ENCODE data around the gene ITSN1. TPM values are rescaled to one million over a fixed set of nuclear protein-coding genes. Genes with fewer than 3 reads are reported as not detected.
"Not testable (repeated sequence)": the region's sequence is repeated elsewhere in the genome, so short reads cannot be mapped to it uniquely, and the experiment has no call there.

The ITSN1 gene
- total RNA-seq, 4 donors from 2014 or later: 29.6 to 42.2 (median 41.1) TPM

DNA sequence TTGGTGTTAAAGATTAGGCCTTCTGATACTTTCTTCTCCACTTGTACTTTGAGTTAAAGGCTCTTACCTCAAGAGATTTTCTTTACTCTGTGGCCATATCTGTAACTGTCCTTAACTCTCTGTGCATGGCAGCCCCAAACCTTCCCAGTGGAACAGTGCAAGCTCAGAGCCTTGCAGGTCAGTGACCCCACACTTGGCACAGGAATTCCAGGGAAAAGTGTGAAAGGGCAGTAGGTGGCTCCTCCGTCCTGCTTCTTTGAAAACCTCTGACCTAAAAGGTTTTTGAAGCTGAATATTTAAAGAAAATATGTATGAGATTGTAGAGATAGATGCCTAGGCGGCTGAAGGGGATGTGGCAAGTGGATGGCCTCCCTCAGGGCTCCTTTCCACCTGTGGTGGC lies 26.3 kb downstream of the ITSN1 start:
- TF ChIP-seq, protein P1, sequence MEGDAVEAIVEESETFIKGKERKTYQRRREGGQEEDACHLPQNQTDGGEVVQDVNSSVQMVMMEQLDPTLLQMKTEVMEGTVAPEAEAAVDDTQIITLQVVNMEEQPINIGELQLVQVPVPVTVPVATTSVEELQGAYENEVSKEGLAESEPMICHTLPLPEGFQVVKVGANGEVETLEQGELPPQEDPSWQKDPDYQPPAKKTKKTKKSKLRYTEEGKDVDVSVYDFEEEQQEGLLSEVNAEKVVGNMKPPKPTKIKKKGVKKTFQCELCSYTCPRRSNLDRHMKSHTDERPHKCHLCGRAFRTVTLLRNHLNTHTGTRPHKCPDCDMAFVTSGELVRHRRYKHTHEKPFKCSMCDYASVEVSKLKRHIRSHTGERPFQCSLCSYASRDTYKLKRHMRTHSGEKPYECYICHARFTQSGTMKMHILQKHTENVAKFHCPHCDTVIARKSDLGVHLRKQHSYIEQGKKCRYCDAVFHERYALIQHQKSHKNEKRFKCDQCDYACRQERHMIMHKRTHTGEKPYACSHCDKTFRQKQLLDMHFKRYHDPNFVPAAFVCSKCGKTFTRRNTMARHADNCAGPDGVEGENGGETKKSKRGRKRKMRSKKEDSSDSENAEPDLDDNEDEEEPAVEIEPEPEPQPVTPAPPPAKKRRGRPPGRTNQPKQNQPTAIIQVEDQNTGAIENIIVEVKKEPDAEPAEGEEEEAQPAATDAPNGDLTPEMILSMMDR (IDR thresholded peaks at IDR 0.05): no peak
- TF ChIP-seq POLR2A (IDR thresholded peaks at IDR 0.05): no peak
- Histone ChIP-seq H3K4me1 (peaks cover 0 to 7% of the 10 kb centered on the region in 2 donors), H3K27me3 (no peaks in the 10 kb centered on the region), H3K4me3 (replicated peaks in 1 of 3) (no peak overlapping the region), H3K27ac (no peak overlapping the region), H3K36me3 (no peaks in the 10 kb centered on the region), H3K9me3 (no peaks in the 10 kb centered on the region)
- WGBS, 2 donors: 90 to 99% methylated on average over 2 of the region's 2 CpGs
- intact Hi-C loops (cut with DNase I): no loop called here
- DNase-seq: no peak

DNA sequence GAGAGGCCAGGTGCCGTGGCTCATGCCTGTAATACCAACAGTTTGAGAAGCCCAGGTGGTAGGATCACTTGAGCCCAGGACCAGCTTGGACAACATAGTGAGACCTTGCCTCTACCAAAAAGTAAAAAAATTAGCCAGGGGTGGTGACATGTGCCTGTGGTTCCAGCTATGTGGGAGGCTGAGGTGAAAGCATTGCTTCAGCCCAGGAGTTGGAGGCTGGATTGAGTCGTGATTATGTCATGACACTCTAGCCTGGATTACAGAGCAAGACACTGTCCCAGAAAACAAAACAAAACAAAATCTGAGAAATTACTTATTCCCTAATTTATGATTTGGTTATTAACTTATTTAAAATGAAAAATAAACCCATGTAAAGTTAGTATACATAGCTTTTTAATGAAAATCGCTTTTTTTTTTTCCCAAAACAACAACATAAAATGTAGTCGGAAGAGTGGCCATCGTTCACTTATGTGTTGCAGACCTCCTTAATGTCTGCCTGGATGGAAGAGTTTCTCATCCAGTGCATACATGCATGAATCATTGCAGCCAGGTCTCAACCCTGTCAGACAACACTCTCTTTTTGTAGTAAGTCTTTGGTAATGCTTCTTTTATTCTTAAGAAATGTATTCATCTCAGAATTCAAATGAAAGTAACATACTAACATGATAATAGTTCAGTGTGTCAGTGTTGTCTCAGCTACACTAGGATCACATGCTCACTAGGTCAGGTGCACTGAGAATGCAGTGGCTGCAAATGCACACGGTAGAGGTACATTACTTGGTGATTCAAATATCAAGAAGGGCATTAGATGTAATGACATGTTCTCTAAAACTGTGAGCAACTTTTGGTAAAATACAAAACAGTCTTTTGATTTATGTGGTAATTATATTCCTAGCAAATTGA lies 28.0 kb downstream of the ITSN1 start:
- intact Hi-C loops (cut with DNase I): no loop called here
- 88 to 91% methylated on average over 6 of the region's 6 CpGs for WGBS, 2 donors

DNA sequence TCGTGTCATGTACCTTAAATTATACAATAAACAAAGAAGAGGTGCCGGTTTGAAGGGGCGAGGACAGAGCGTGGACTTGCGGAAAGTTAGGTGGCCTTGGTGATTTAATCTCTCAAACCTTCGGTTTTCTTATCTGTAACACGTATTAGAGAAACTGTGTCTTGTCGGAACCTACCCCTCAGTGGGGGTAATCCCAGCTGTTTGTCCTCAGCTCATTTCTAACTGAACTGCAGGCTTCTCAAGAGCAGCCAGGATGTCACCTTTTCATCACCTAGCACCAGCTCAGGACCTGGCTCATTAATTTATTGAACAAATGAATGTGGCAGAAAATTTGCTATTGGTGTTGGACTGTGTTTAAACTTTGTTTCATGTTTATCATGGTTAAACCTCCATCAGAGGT lies 31.2 kb downstream of the ITSN1 start:
- H3K27me3 ChIP-seq: no peaks in the 10 kb centered on the region
- H3K27ac ChIP-seq: no peak overlapping the region
- 88 to 92% methylated on average over 8 of the region's 8 CpGs for WGBS, 2 donors
- no peak overlapping the region for H3K4me3 ChIP-seq (replicated peaks in 1 of 3)
- peaks cover 0 to 5% of the 10 kb centered on the region in 2 donors for H3K4me1 ChIP-seq
- no peaks in the 10 kb centered on the region for H3K36me3 ChIP-seq
- H3K9me3 ChIP-seq: no peaks in the 10 kb centered on the region
- DNase-seq: no peak
- TF ChIP-seq POLR2A (IDR thresholded peaks at IDR 0.05): no peak
- TF ChIP-seq, protein P1 (IDR thresholded peaks at IDR 0.05): no peak
- intact Hi-C loops (cut with DNase I): no loop called here

More for the DNA sequence above, 28.0 kb downstream of the ITSN1 start:
- no peak for DNase-seq
- Histone ChIP-seq H3K4me3 (replicated peaks in 1 of 3) (no peak overlapping the region), H3K9me3 (no peaks in the 10 kb centered on the region), H3K27ac (no peak overlapping the region), H3K36me3 (no peaks in the 10 kb centered on the region), H3K27me3 (no peaks in the 10 kb centered on the region), H3K4me1 (peaks cover 0 to 7% of the 10 kb centered on the region in 2 donors)
- TF ChIP-seq, protein P1 (IDR thresholded peaks at IDR 0.05): no peak
- TF ChIP-seq POLR2A (IDR thresholded peaks at IDR 0.05): no peak

DNA sequence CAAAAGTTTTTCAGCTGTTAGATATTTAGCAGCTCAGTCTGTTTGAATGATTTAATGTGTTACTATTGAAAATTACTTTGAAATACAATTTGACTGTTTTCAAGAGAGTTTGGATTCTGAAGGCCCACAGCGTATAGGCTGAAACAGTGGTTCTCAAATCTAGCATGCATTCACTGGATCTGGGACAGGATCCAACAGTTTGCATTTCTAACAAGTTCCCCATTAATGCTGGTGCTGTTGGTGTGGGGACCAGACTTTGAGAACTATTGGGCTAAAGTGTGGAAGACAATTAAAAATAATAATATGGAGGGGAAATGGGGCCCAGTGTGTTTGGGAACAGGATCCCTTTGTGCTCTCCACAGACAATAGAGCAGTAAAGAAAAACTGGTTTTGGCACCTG lies 31.9 kb downstream of the ITSN1 start:
- TF ChIP-seq, protein P1 (IDR thresholded peaks at IDR 0.05): no peak
- no peak for TF ChIP-seq POLR2A (IDR thresholded peaks at IDR 0.05)
- no peak overlapping the region for H3K27ac ChIP-seq
- no peaks in the 10 kb centered on the region for H3K4me1 ChIP-seq
- no peak for DNase-seq
- H3K27me3 ChIP-seq: no peaks in the 10 kb centered on the region
- H3K4me3 ChIP-seq (replicated peaks in 1 of 3): no peak overlapping the region
- no peaks in the 10 kb centered on the region for H3K36me3 ChIP-seq
- WGBS, 2 donors: 24 to 47% methylated on average over 1 of the region's 1 CpG
- no peaks in the 10 kb centered on the region for H3K9me3 ChIP-seq
- intact Hi-C loops (cut with DNase I): no loop called here

DNA sequence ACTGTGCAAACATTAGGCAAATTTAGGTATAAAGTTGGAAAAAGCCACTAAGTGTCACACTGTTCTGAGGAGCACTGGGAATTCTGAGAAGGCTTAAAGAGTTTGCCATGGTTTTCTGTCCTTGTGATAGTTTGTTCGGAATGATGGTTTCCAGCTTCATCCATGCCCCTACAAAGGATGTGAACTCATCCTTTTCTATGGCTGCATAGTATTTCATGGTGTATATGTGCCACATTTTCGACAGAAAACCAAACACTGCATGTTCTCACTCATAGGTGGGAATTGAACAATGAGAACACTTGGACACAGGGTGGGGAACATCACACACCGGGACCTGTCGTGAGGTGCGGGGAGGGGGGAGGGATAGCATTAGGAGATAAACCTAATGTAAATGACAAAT lies 34.4 kb downstream of the ITSN1 start:
- intact Hi-C loops (cut with DNase I); H3K27ac ChIP-seq; DNase-seq; H3K4me1 ChIP-seq; H3K27me3 ChIP-seq; H3K9me3 ChIP-seq; H3K36me3 ChIP-seq; H3K4me3 ChIP-seq (replicated peaks in 1 of 3): not testable (repeated sequence)
- 97% methylated on average over 5 of the region's 5 CpGs for WGBS, 2 donors

Measured in thyroid gland (tissue), 4 donors.